Measurements from ENCODE around the gene DGKD. TPM values are rescaled to one million over a fixed set of nuclear protein-coding genes. Genes with fewer than 3 reads are reported as not detected.

DGKD gene
- total RNA-seq, 1 donor from 2014 or later = 15.3 TPM

GRCh38 chr2:233440714-233441113 is 86.4 kb downstream of the DGKD start:
- Mint-ChIP-seq H3K36me3 (ENCODE audit: low read depth, unreplicated experiment) (peaks cover 12% of the 10 kb centered on the region), H3K4me1 (ENCODE audit: unreplicated experiment) (no peaks in the 10 kb centered on the region), H3K9me3 (ENCODE audit: unreplicated experiment) (no peaks in the 10 kb centered on the region), H3K27ac (ENCODE audit: unreplicated experiment) (no peak overlapping the region), H3K4me3 (ENCODE audit: unreplicated experiment) (no peak overlapping the region), H3K27me3 (ENCODE audit: unreplicated experiment) (peaks cover 4% of the 10 kb centered on the region)
- no peak for TF ChIP-seq CTCF (IDR thresholded peaks at IDR 0.05; ENCODE audit: unreplicated experiment)
- DNase-seq (ENCODE audit: low spot score) = no peak

- TF ChIP-seq CTCF (IDR thresholded peaks at IDR 0.05; ENCODE audit: unreplicated experiment) = no peak
- Mint-ChIP-seq H3K36me3 (ENCODE audit: low read depth, unreplicated experiment) (peaks cover 14% of the 10 kb centered on the region), H3K27me3 (ENCODE audit: unreplicated experiment) (peaks cover 5% of the 10 kb centered on the region), H3K4me1 (ENCODE audit: unreplicated experiment) (no peaks in the 10 kb centered on the region), H3K4me3 (ENCODE audit: unreplicated experiment) (no peak overlapping the region), H3K9me3 (ENCODE audit: unreplicated experiment) (no peaks in the 10 kb centered on the region), H3K27ac (ENCODE audit: unreplicated experiment) (no peak overlapping the region)
- no peak for DNase-seq (ENCODE audit: low spot score)
Measured at GRCh38 chr2:233441161-233442027, 87.1 kb downstream of the DGKD start.

- Mint-ChIP-seq H3K27ac (ENCODE audit: unreplicated experiment) (no peak overlapping the region), H3K4me1 (ENCODE audit: unreplicated experiment) (no peaks in the 10 kb centered on the region), H3K4me3 (ENCODE audit: unreplicated experiment) (no peak overlapping the region), H3K9me3 (ENCODE audit: unreplicated experiment) (no peaks in the 10 kb centered on the region), H3K36me3 (ENCODE audit: low read depth, unreplicated experiment) (peaks cover 15% of the 10 kb centered on the region), H3K27me3 (ENCODE audit: unreplicated experiment) (peaks cover 5% of the 10 kb centered on the region)
- TF ChIP-seq CTCF (IDR thresholded peaks at IDR 0.05; ENCODE audit: unreplicated experiment) = no peak
- no peak for DNase-seq (ENCODE audit: low spot score)
Measured at GRCh38 chr2:233442028-233442310, 87.7 kb downstream of the DGKD start.

- peak; percentile 78 for DNase-seq (ENCODE audit: low spot score)
Measured at GRCh38 chr2:233443511-233444183, 89.4 kb downstream of the DGKD start.

More at GRCh38 chr2:233443511-233444183, 89.4 kb downstream of the DGKD start:
- Mint-ChIP-seq H3K36me3 (ENCODE audit: low read depth, unreplicated experiment) (peaks cover 20% of the 10 kb centered on the region), H3K9me3 (ENCODE audit: unreplicated experiment) (no peaks in the 10 kb centered on the region), H3K27ac (ENCODE audit: unreplicated experiment) (no peak overlapping the region), H3K27me3 (ENCODE audit: unreplicated experiment) (peaks cover 9% of the 10 kb centered on the region), H3K4me1 (ENCODE audit: unreplicated experiment) (no peaks in the 10 kb centered on the region), H3K4me3 (ENCODE audit: unreplicated experiment) (no peak overlapping the region)
- peak; percentile 87 for TF ChIP-seq CTCF (IDR thresholded peaks at IDR 0.05; ENCODE audit: unreplicated experiment)
